OCI-LY7 (cell line): ENCODE data around the gene CSRNP3.

Source experiments
- EZH2phosphoT487 ChIP-seq: fragments of 200-600 bp; sonication (generic); IDR thresholded peaks from 2 replicates; pipeline ENCODE4 v1.6.1; 2018; ENCODE audit warnings: low read depth, borderline replicate concordance, mild to moderate bottlenecking, mixed run types, antibody characterized with exemption, low read length, moderate library complexity, mixed read lengths
- TF ChIP-seq, protein P1 (sequence below): fragments of 200-600 bp; sonication (generic); conservative IDR thresholded peaks from 2 replicates; pipeline ENCODE4 v1.5.1; 2014; ENCODE audit warnings: mild to moderate bottlenecking, antibody characterized with exemption, low read length, moderate library complexity, mixed read lengths

GRCh38 chr2:165536851-165537499, 67.5 kb downstream of the CSRNP3 start:
- TF ChIP-seq, protein P1, sequence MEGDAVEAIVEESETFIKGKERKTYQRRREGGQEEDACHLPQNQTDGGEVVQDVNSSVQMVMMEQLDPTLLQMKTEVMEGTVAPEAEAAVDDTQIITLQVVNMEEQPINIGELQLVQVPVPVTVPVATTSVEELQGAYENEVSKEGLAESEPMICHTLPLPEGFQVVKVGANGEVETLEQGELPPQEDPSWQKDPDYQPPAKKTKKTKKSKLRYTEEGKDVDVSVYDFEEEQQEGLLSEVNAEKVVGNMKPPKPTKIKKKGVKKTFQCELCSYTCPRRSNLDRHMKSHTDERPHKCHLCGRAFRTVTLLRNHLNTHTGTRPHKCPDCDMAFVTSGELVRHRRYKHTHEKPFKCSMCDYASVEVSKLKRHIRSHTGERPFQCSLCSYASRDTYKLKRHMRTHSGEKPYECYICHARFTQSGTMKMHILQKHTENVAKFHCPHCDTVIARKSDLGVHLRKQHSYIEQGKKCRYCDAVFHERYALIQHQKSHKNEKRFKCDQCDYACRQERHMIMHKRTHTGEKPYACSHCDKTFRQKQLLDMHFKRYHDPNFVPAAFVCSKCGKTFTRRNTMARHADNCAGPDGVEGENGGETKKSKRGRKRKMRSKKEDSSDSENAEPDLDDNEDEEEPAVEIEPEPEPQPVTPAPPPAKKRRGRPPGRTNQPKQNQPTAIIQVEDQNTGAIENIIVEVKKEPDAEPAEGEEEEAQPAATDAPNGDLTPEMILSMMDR: no peak
- TF ChIP-seq EZH2phosphoT487: no peak
